OCI-LY1 (cell line): ENCODE data around the gene KNG1.

Experiments
- H2AFZ ChIP-seq: fragments of 200-600 bp; sonication (generic), shearing (Covaris generic); 2 replicates; pipeline ENCODE4 v1.6.0; 2014; ENCODE audit warnings: antibody characterized with exemption, mild to moderate bottlenecking, low read length
- H3F3A ChIP-seq: fragments of 200-600 bp; sonication (generic), shearing (Covaris generic); 2 replicates; pipeline ENCODE4 v1.6.0; 2014; ENCODE audit warnings: mild to moderate bottlenecking, antibody characterized with exemption, low read length, moderate library complexity; ENCODE audit not compliant: insufficient read depth
- H3K27ac ChIP-seq: fragments of 200-600 bp; sonication (generic); 2 replicates; pipeline ENCODE4 v1.5.1; 2014; ENCODE audit warnings: low read length, mixed run types, mild to moderate bottlenecking, low read depth; ENCODE audit not compliant: poor library complexity, severe bottlenecking
- H3K27me3 ChIP-seq: fragments of 200-600 bp; sonication (generic); 2 replicates; pipeline ENCODE4 v1.6.0; 2014; ENCODE audit warnings: antibody characterized with exemption, mild to moderate bottlenecking, low read length, moderate library complexity; ENCODE audit not compliant: insufficient read depth
- H3K36me3 ChIP-seq: fragments of 200-600 bp; sonication (generic); 2 replicates; pipeline ENCODE4 v1.6.1; 2014; ENCODE audit warnings: mild to moderate bottlenecking, antibody characterized with exemption, low read length, moderate library complexity, mixed read lengths; ENCODE audit not compliant: insufficient read depth
- H3K4me1 ChIP-seq: fragments of 200-600 bp; sonication (generic); 2 replicates; pipeline ENCODE4 v1.5.1; 2014; ENCODE audit warnings: mild to moderate bottlenecking, low read length, moderate library complexity; ENCODE audit not compliant: insufficient read depth, severe bottlenecking
- H3K4me2 ChIP-seq: fragments of 200-600 bp; sonication (generic), shearing (Covaris generic); 2 replicates; pipeline ENCODE4 v1.6.1; 2014; ENCODE audit warnings: low read length
- H3K4me3 ChIP-seq: fragments of 200-600 bp; sonication (generic); 2 replicates; pipeline ENCODE4 v1.5.1; 2014; ENCODE audit warnings: low read length, low read depth, mild to moderate bottlenecking, mixed read lengths; ENCODE audit not compliant: poor library complexity, severe bottlenecking
- H3K79me2 ChIP-seq: fragments of 200-600 bp; shearing (Covaris generic); 2 replicates; pipeline ENCODE4 v1.6.1; 2016; ENCODE audit warnings: mixed run types, low read length, mixed read lengths; ENCODE audit not compliant: insufficient read depth
- H3K9ac ChIP-seq: fragments of 200-600 bp; sonication (generic), shearing (Covaris generic); 2 replicates; pipeline ENCODE4 v1.6.1; 2014; ENCODE audit warnings: mild to moderate bottlenecking, low read length, mixed read lengths
- H3K9me2 ChIP-seq: fragments of 200-600 bp; sonication (generic), shearing (Covaris generic); 2 replicates; pipeline ENCODE4 v1.6.1; 2014; ENCODE audit warnings: low read depth, mild to moderate bottlenecking, low read length, mixed read lengths
- H3K9me3 ChIP-seq: fragments of 200-600 bp; shearing (Covaris generic); 2 replicates; pipeline ENCODE4 v1.6.1; 2014; ENCODE audit warnings: low read length, mixed read lengths
- H4K20me1 ChIP-seq: fragments of 200-600 bp; sonication (generic), shearing (Covaris generic); 2 replicates; pipeline ENCODE4 v1.6.0; 2016; ENCODE audit warnings: mild to moderate bottlenecking, low read length; ENCODE audit not compliant: insufficient read depth
- CTCF ChIP-seq: fragments of 200-600 bp; sonication (generic), shearing (Covaris generic); IDR thresholded peaks from 2 replicates; pipeline ENCODE4 v1.5.1; 2017; ENCODE audit warnings: mild to moderate bottlenecking, antibody characterized with exemption, low read length, moderate library complexity, mixed read lengths
- EZH2 ChIP-seq: fragments of 200-600 bp; sonication (generic), shearing (Covaris generic); IDR thresholded peaks from 2 replicates; pipeline ENCODE4 v1.8.0; 2017; ENCODE audit warnings: borderline replicate concordance, mixed run types, mild to moderate bottlenecking, antibody characterized with exemption, low read length, moderate library complexity, mixed read lengths

KNG1 gene

GRCh38 chr3:186732169-186732766 is 15.1 kb downstream of the KNG1 start:
- Histone ChIP-seq H3K4me2 (no peak overlapping the region), H3K9me2 (no peaks in the 10 kb centered on the region)

GRCh38 chr3:186742618-186743380 is 25.6 kb downstream of the KNG1 start:
- Histone ChIP-seq H3K36me3 (no peaks in the 10 kb centered on the region), H3F3A (no peaks in the 10 kb centered on the region), H3K9me2 (no peaks in the 10 kb centered on the region), H3K9ac (no peak overlapping the region), H3K4me3 (no peak overlapping the region), H3K4me1 (no peaks in the 10 kb centered on the region), H3K27ac (no peak overlapping the region), H3K4me2 (no peak overlapping the region), H4K20me1 (no peaks in the 10 kb centered on the region), H3K9me3 (no peaks in the 10 kb centered on the region), H3K27me3 (no peaks in the 10 kb centered on the region), H2AFZ (no peak overlapping the region), H3K79me2 (no peaks in the 10 kb centered on the region)
- TF ChIP-seq CTCF = no peak
- TF ChIP-seq EZH2 = no peak

More at GRCh38 chr3:186732169-186732766, 15.1 kb downstream of the KNG1 start:
- Histone ChIP-seq H3K27me3 (no peaks in the 10 kb centered on the region; the same call in 1 of the 2 replicates), H3K9me3 (no peaks in the 10 kb centered on the region), H3K9ac (no peak overlapping the region), H2AFZ (no peak overlapping the region), H3K4me1 (no peaks in the 10 kb centered on the region), H3K27ac (no peak overlapping the region), H3F3A (no peaks in the 10 kb centered on the region), H3K4me3 (no peak overlapping the region), H3K79me2 (no peaks in the 10 kb centered on the region), H4K20me1 (no peaks in the 10 kb centered on the region), H3K36me3 (no peaks in the 10 kb centered on the region)
- no peak for TF ChIP-seq EZH2
- no peak for TF ChIP-seq CTCF

GRCh38 chr3:186743666-186744065 is 26.5 kb downstream of the KNG1 start:
- no peak overlapping the region for H3K27ac ChIP-seq
- no peak overlapping the region for H2AFZ ChIP-seq
- no peaks in the 10 kb centered on the region for H3K27me3 ChIP-seq
- H3K4me1 ChIP-seq = no peaks in the 10 kb centered on the region
- no peaks in the 10 kb centered on the region for H3K36me3 ChIP-seq
- TF ChIP-seq CTCF (no peak), EZH2 (no peak)
- no peaks in the 10 kb centered on the region for H3K79me2 ChIP-seq
- no peaks in the 10 kb centered on the region for H3K9me2 ChIP-seq
- H3K9me3 ChIP-seq = no peaks in the 10 kb centered on the region
- no peak overlapping the region for H3K4me3 ChIP-seq
- H3F3A ChIP-seq = no peaks in the 10 kb centered on the region
- no peak overlapping the region for H3K9ac ChIP-seq
- H4K20me1 ChIP-seq = no peaks in the 10 kb centered on the region
- no peak overlapping the region for H3K4me2 ChIP-seq
